ENCODE measurements around the gene TBC1D16. TPM values are rescaled to one million over a fixed set of nuclear protein-coding genes. Genes with fewer than 3 reads are reported as not detected.

The TBC1D16 gene
- total and polyA plus RNA-seq, 4 donors, result 7.3 to 48.5 (median 16.5) TPM

DNA sequence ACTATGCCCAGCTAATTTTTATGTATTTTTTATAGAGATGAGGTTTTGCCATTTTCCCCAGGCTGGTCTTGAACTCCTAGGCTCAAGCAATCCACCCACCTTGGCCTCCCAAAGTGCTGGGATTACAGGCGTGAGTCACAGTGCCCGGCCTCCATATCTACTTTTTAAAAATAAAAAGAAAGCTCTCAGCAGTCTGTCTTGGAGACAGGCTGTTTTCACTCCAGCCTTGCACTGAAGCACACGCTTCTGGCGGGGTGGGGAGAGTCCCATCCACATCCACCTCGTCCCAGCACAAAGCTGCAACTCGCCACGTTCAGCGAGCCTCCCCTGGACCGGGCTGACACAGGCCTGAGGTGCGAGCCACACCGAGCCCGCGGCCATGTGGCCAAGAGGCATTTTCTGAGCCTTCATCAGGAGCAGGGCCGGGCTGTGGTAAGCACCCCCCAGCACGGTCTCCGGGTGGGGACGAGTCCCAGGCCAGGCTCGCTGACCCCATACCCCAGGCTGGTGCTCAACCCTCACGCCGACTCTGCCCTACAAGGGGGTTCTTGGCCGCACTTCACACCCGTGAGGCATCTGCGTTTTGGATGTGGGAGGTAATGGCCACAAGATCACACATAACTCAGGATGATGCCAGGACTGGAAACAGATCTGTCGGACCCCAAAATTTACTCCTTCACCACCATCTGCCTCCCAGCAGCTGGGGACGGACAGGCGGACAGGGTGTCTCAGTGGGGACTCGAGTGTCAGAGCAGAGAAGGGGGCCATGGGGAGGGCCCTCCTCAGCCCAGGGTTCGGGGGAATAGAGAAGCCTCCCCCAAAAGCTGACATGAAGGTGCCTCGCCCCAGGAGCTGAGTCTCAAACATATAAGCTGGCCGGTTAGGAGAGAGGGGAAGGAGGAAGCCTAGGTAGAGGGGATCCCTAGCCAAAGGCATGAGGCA, 28.6 kb downstream of the TBC1D16 start:
- Histone ChIP-seq H3K4me3 (no peak overlapping the region), H3K9ac (ENCODE audit: insufficient read depth in 1 of 2, low read length in 2 of 2) (no peak overlapping the region), H3K36me3 (ENCODE audit: control insufficient read depth in 4 of 4, insufficient read depth in 4 of 4, low read length in 4 of 4) (peaks cover 0 to 14% (median 2%) of the 10 kb centered on the region in 4 donors), H3K27me3 (ENCODE audit: control insufficient read depth in 3 of 3, insufficient read depth in 3 of 3, low read length in 2 of 3) (no peaks in the 10 kb centered on the region), H3K27ac (ENCODE audit: low read depth in 1 of 2, low read length in 1 of 2) (no peak overlapping the region), H3K9me3 (ENCODE audit: control insufficient read depth in 4 of 4, insufficient read depth in 3 of 4, low read length in 3 of 4) (no peaks in the 10 kb centered on the region), H3K4me1 (ENCODE audit: control insufficient read depth in 5 of 5, insufficient read depth in 5 of 5, low read length in 5 of 5) (no peaks in the 10 kb centered on the region)
- no peak for DNase-seq
- no peak for ATAC-seq (ENCODE audit: insufficient read depth, low FRiP score)
- TF ChIP-seq, protein P1, sequence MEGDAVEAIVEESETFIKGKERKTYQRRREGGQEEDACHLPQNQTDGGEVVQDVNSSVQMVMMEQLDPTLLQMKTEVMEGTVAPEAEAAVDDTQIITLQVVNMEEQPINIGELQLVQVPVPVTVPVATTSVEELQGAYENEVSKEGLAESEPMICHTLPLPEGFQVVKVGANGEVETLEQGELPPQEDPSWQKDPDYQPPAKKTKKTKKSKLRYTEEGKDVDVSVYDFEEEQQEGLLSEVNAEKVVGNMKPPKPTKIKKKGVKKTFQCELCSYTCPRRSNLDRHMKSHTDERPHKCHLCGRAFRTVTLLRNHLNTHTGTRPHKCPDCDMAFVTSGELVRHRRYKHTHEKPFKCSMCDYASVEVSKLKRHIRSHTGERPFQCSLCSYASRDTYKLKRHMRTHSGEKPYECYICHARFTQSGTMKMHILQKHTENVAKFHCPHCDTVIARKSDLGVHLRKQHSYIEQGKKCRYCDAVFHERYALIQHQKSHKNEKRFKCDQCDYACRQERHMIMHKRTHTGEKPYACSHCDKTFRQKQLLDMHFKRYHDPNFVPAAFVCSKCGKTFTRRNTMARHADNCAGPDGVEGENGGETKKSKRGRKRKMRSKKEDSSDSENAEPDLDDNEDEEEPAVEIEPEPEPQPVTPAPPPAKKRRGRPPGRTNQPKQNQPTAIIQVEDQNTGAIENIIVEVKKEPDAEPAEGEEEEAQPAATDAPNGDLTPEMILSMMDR (IDR thresholded peaks at IDR 0.05; ENCODE audit: control extremely low read depth, extremely low read depth), result no peak
- WGBS, 2 donors, result 95% methylated on average over 30 of the region's 30 CpGs

DNA sequence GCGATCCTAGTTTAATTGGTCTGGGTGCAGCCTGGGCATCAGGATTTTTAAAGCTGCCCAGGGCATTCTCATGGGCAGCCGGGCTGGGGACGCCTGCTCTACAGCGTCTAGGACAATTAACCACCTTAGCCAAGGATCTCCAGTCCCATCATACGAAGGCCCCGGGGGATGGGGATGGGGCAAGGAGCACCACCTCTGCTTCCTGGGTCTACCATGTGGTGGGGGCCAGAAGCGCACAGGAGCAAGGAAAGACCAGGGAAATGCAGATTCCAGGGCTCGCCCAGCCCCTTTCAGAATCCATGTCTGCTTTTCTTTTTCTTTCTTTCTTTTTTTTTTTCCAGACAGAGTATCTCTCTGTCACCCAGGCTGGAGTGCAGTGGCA, 29.3 kb downstream of the TBC1D16 start:
- peaks cover 0 to 14% (median 3%) of the 10 kb centered on the region in 4 donors for H3K36me3 ChIP-seq (ENCODE audit: control insufficient read depth in 4 of 4, insufficient read depth in 4 of 4, low read length in 4 of 4)
- H3K4me3 ChIP-seq, result no peak overlapping the region
- no peak overlapping the region for H3K9ac ChIP-seq (ENCODE audit: insufficient read depth in 1 of 2, low read length in 2 of 2)
- WGBS, 2 donors, result 68 to 69% methylated on average over 8 of the region's 8 CpGs
- DNase-seq, result no peak
- no peak for ATAC-seq (ENCODE audit: insufficient read depth, low FRiP score)
- H3K27me3 ChIP-seq (ENCODE audit: control insufficient read depth in 3 of 3, insufficient read depth in 3 of 3, low read length in 2 of 3), result no peaks in the 10 kb centered on the region
- H3K27ac ChIP-seq (ENCODE audit: low read depth in 1 of 2, low read length in 1 of 2), result no peak overlapping the region
- no peaks in the 10 kb centered on the region for H3K9me3 ChIP-seq (ENCODE audit: control insufficient read depth in 4 of 4, insufficient read depth in 3 of 4, low read length in 3 of 4)
- TF ChIP-seq, protein P1 (IDR thresholded peaks at IDR 0.05; ENCODE audit: control extremely low read depth, extremely low read depth), result no peak
- H3K4me1 ChIP-seq (ENCODE audit: control insufficient read depth in 5 of 5, insufficient read depth in 5 of 5, low read length in 5 of 5), result no peaks in the 10 kb centered on the region

DNA sequence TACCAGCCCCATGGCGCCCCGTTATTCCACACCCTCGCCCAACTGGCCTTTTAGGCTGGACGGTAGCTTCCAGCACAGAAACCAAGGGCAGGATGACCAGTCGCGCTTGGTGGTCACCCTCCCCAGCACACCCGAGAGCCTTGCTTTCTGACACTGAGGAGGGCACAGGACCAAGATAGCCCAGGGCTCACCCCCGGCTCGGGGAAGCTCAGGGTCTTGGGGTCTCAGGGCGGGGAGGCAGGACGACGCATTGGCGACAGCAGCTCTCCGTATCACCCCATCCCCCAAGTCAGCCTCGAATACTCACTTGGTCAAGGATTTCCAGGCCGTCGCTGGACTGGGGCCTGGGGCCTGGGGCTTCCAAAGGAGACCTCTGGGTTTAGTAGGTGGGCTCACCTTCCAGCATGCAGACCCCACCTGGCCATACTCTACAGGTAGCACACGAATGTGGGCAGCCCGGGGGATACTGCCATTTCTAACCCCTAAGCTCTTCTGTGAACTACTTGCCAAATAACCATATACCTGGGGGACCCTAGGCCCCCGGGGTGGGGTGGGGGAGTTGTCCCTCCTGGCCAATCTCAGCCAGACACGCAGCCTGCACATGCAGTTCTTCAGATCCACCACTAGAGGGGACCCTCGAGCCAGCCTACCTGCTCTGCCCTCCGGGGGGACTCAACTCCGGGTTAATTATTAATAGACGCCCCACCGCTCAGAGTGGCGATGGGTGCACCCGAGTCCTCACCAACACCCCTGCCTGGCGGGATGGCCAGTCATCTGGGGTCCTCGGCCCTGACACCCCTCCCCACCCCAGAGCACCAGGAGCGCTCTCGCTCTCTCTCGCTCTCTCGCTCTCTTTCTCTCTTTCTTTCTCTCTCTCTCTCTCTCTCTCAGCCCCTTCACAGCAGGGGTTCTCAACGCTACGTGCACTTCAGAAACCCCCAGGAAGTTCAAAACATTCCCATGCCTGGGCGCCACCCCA, 30.0 kb downstream of the TBC1D16 start:
- Histone ChIP-seq H3K27me3 (ENCODE audit: control insufficient read depth in 3 of 3, insufficient read depth in 3 of 3, low read length in 2 of 3) (no peaks in the 10 kb centered on the region), H3K4me3 (no peak overlapping the region), H3K36me3 (ENCODE audit: control insufficient read depth in 4 of 4, insufficient read depth in 4 of 4, low read length in 4 of 4) (peaks cover 0 to 17% (median 3%) of the 10 kb centered on the region in 4 donors), H3K9ac (ENCODE audit: insufficient read depth in 1 of 2, low read length in 2 of 2) (no peak overlapping the region), H3K4me1 (ENCODE audit: control insufficient read depth in 5 of 5, insufficient read depth in 5 of 5, low read length in 5 of 5) (no peaks in the 10 kb centered on the region), H3K9me3 (ENCODE audit: control insufficient read depth in 4 of 4, insufficient read depth in 3 of 4, low read length in 3 of 4) (no peaks in the 10 kb centered on the region), H3K27ac (ENCODE audit: low read depth in 1 of 2, low read length in 1 of 2) (no peak overlapping the region)
- ATAC-seq (ENCODE audit: insufficient read depth, low FRiP score) (no peak), DNase-seq (peak; percentile 50 to 71 (median 62))
- 53 to 54% methylated on average over 37 of the region's 37 CpGs for WGBS, 2 donors
- TF ChIP-seq, protein P1 (IDR thresholded peaks at IDR 0.05; ENCODE audit: control extremely low read depth, extremely low read depth), result peak; percentile 79

Data from lung (tissue), 12 donors.